GM19328 (cell line): ENCODE results near the gene C3.
"Not testable (repeated sequence)": the region's sequence is repeated elsewhere in the genome, so short reads cannot be mapped to it uniquely, and the experiment has no call there.

Experiments
- ATAC-seq: cut with Tn5 transposase; IDR thresholded peaks from one replicate; pipeline ENCODE4 v1.9.1; 2021; ENCODE audit warnings: mild to moderate bottlenecking, moderate library complexity; ENCODE audit not compliant: unreplicated experiment

Gene C3

DNA sequence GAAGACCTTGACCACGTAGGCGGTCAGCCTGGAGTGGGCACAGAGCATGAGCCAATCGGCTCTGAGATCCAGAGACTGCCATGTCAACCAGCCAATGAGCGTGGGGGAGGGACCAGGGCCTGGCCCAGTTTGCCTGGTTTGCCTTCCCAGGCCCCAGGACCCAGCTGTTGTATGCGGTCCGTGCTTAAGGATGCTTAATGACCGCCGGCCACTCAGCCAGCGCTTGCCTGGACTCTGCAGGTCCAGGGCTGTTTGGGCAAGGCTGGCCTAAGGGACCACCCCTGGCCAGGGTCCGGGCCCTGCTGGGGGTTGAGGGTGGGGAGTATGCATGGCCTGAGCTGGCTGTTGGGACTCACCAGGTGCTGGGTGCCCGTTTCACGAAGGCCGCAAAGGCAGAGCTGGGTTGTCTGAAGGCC is 27.4 kb downstream of the C3 start:
- ATAC-seq: no peak

- ATAC-seq: no peak
Observed at GRCh38 chr19:6692027-6692426, 28.4 kb downstream of the C3 start.

- no peak for ATAC-seq
Observed at GRCh38 chr19:6691342-6691741, 29.1 kb downstream of the C3 start.

- ATAC-seq: no peak
Observed at GRCh38 chr19:6690160-6690885, 30.1 kb downstream of the C3 start.

DNA sequence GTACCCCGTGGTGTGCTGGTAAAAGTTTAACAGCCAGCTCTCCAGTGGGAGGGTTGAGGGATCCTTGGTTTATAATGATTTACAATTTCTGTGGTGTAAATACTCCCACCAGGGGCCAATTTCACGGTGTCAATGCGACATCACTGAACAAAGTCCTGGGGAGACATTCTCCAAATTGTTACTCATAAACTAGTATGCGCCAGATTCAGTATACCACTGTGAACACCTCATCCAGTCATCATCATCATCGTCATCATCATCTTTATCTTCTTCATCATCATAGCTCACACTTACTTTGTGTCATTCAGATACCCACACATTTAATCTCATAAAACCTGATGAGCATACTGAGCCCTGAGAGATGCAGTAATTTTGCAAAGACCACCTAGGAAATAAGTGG is 33.3 kb downstream of the C3 start:
- ATAC-seq: no peak

DNA sequence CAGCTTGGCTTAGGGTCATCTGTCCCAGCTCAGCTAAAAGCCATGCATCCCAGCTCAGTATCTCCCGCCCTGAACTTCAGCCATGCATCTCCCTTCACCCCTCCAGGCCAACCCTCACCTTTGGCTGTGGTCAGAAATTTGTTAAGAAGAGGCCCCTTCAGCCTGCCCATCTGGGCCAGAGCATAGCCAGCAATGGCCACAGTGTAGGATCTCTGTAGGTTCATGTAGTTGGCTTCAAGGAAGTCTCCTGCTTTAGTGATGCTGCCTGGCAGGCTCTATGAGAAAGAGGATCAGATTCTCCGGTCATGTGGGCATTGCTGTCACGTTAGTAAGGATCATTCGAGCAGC is 33.8 kb downstream of the C3 start:
- no peak for ATAC-seq

- ATAC-seq: no peak
Observed at GRCh38 chr19:6685962-6686627, 34.4 kb downstream of the C3 start.

DNA sequence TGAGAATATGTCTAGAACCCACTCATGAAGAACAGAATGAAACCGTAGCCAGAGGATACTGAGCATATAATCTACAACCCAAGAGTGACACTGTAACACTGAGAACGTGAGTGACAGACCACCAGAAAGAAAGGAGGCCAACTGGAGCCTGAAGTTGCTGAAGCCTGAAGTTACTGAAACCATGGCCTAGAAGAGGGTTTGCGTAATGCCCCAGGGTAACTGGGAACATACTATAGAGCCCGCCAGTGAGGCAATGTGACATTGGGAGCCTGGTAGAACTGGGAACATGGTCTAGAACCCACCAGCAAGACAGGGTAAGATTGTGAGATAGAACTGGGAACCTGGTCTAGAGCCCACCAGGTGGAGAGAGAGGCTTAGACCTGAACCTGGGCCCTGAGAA is 35.0 kb downstream of the C3 start:
- no peak for ATAC-seq

DNA sequence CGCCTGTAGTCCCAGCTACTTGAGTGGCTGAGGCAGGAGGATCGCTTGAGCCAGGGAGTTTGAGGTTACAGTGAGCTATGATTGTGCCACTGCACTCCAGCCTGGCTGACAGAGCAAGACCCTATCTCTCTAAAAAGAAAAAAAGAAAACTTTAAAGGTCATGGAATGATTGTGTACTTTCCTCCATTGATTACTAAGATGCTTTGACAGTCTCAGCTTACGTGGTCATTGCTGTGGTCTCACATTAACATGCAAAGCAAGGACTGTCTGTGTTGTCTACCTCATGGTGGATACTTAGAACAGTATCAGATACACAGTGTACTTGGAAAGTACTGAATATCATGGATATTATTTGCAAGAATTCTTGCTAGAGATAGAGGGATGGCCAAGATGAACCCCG is 36.5 kb downstream of the C3 start:
- ATAC-seq: no peak

GRCh38 chr19:6682607-6683128 is 37.8 kb downstream of the C3 start:
- ATAC-seq: no peak

DNA sequence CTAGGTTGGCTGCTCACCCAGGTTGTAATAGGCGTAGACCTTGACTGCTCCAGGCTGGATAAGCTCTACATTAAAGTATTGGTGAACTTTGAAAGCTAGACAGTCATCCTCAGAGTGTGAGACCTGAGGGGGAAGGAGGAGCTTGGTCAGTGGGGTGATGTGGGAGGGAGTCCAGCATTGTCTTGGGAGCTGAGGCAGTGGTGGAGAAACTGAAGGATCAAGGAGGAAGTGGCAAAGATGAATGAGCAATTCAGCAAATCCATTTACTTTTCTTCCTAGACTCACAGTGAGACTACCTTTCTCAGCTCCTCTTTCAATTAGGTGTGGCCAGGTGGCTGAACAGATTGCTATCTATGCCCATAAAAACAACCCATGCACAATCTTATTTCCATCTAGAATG is 40.3 kb downstream of the C3 start:
- ATAC-seq: no peak

DNA sequence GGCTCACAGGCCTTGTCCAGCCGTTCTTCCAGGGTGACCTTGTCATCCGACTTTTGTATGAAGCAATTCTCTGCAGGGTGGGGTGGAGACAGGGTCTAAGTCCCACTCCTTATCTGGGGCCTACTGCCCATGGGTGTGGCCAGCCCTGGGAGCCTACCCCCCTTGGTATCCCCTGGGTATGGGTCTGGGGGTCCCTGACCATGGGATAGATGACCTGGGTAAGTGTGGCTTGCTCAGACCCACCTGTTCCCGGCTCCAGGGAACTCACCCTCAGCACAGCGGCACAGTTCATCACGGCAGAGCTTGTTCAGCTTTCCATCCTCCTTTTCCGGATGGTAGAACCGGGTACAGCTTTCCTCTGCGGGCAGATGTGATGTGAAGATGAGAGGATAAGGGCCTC is 41.3 kb downstream of the C3 start:
- no peak for ATAC-seq

GRCh38 chr19:6678690-6679109 is 41.8 kb downstream of the C3 start:
- ATAC-seq: no peak

GRCh38 chr19:6677883-6678689 is 42.4 kb downstream of the C3 start:
- ATAC-seq: no peak

DNA sequence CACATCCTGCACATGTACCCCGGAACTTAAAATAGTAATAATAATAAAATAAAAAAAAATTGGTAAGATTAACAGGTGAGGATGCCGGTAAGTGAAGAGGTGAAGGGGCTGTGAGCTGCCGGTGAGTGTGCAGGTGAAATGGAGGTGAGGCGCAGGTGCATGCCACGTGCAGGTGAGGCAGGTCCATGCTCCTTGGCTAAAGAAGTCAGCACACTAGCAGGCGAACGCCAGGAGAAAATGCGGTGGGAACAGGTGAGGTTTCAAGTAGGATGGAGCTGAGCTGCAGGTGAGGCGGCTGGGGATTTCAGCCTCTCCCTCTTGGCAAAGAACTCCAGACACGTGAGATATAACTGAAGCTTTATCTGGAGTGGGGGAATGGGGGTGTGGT is 43.0 kb downstream of the C3 start:
- no peak for ATAC-seq

- no peak for ATAC-seq
Observed at GRCh38 chr19:6676288-6676687, 44.2 kb downstream of the C3 start.

DNA sequence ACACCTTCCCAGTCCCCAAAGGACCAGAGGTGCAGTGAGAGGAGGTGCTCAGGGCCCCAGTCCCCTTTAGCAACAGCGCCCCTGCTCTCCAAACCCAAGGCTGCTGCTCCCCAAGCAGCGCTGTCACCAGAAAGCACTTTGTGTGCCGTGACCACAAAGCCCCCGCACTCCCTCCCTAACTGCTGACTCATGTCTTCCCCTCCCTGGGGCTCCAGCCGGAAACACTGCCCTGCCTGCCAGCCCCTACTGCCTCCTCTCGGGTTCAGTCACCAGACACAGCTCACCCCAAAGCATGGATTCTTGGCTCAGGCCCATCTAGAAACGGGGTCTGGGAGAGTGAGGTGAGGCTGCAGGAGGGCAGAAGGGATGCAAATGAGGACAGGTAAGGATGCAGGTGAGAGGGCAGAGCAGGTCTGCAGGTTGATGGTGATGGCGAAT is 45.6 kb downstream of the C3 start:
- ATAC-seq: no peak

- not testable (repeated sequence) for ATAC-seq
Observed at GRCh38 chr19:6674408-6674807, 46.0 kb downstream of the C3 start.

GRCh38 chr19:6672693-6673290 is 47.7 kb downstream of the C3 start:
- ATAC-seq: no peak

- no peak for ATAC-seq
Observed at GRCh38 chr19:6671960-6672359, 48.5 kb downstream of the C3 start.

- no peak for ATAC-seq
Observed at GRCh38 chr19:6668691-6669090, 51.8 kb downstream of the C3 start.
